Mucosa of rectum (tissue), 2 donors: ENCODE data around the gene GLIPR2.
"Not testable (repeated sequence)": the region's sequence is repeated elsewhere in the genome, so short reads cannot be mapped to it uniquely, and the experiment has no call there.

Experiments used
- H3K27ac ChIP-seq, 2 donors: one replicate each; pipeline ENCODE4 v1.7.0; 2013; ENCODE audit warnings: inconsistent platforms in 2 of 2, low read depth in 2 of 2, low read length in 2 of 2
- H3K27me3 ChIP-seq, 2 donors: one replicate each; pipeline ENCODE4 v1.7.0; 2013; ENCODE audit warnings: low read length in 2 of 2; ENCODE audit not compliant: control insufficient read depth in 2 of 2, insufficient read depth in 2 of 2
- H3K36me3 ChIP-seq, 2 donors: one replicate each; pipeline ENCODE4 v1.7.0; 2013; ENCODE audit warnings: low read length in 2 of 2; ENCODE audit not compliant: control insufficient read depth in 2 of 2, insufficient read depth in 2 of 2
- H3K4me1 ChIP-seq, 2 donors: one replicate each; pipeline ENCODE4 v1.7.0; 2013; ENCODE audit warnings: low read length in 2 of 2, mild to moderate bottlenecking in 1 of 2; ENCODE audit not compliant: control insufficient read depth in 2 of 2, insufficient read depth in 2 of 2
- H3K4me3 ChIP-seq, 2 donors: one replicate each; pipeline ENCODE4 v1.7.0; 2013; ENCODE audit warnings: low read length in 2 of 2
- H3K9ac ChIP-seq, 2 donors: one replicate each; pipeline ENCODE4 v1.7.0; 2013; ENCODE audit warnings: low read length in 2 of 2, low read depth in 1 of 2, mild to moderate bottlenecking in 1 of 2
- H3K9me3 ChIP-seq, 2 donors: one replicate each; pipeline ENCODE4 v1.7.0; 2013; ENCODE audit warnings: low read length in 2 of 2; ENCODE audit not compliant: control insufficient read depth in 2 of 2
- donor health status: healthy.
- donor health status: Normal muscosa, but diverticular disease.

GLIPR2 gene

GRCh38 chr9:36120705-36121104 is 15.8 kb upstream of the GLIPR2 start:
- Histone ChIP-seq H3K4me1 (peaks cover 4 to 14% of the 10 kb centered on the region in 2 donors), H3K27ac (no peak overlapping the region), H3K27me3 (no peaks in the 10 kb centered on the region), H3K9ac (no peak overlapping the region), H3K9me3 (no peaks in the 10 kb centered on the region), H3K4me3 (no peak overlapping the region), H3K36me3 (peaks cover 0 to 8% of the 10 kb centered on the region in 2 donors)

GRCh38 chr9:36121971-36122370 is 14.6 kb upstream of the GLIPR2 start:
- no peak overlapping the region for H3K27ac ChIP-seq
- H3K9me3 ChIP-seq, result no peaks in the 10 kb centered on the region
- peaks cover 0 to 8% of the 10 kb centered on the region in 2 donors for H3K36me3 ChIP-seq
- peaks cover 13 to 23% of the 10 kb centered on the region in 2 donors for H3K4me1 ChIP-seq
- H3K4me3 ChIP-seq, result no peak overlapping the region
- H3K9ac ChIP-seq, result no peak overlapping the region
- H3K27me3 ChIP-seq, result no peaks in the 10 kb centered on the region

- peaks cover 24 to 35% of the 10 kb centered on the region in 2 donors for H3K4me1 ChIP-seq
- no peak overlapping the region for H3K27ac ChIP-seq
- H3K27me3 ChIP-seq, result no peaks in the 10 kb centered on the region
- H3K4me3 ChIP-seq, result no peak overlapping the region
- H3K9me3 ChIP-seq, result no peaks in the 10 kb centered on the region
- H3K9ac ChIP-seq, result no peak overlapping the region
- peaks cover 0 to 8% of the 10 kb centered on the region in 2 donors for H3K36me3 ChIP-seq
Measured at GRCh38 chr9:36123515-36123914, 13.0 kb upstream of the GLIPR2 start.

GRCh38 chr9:36125062-36125855 is 11.3 kb upstream of the GLIPR2 start:
- Histone ChIP-seq H3K27me3 (no peaks in the 10 kb centered on the region), H3K27ac (peak overlapping the region; percentile 82 to 87), H3K9me3 (no peaks in the 10 kb centered on the region), H3K4me3 (no peak overlapping the region), H3K9ac (no peak overlapping the region), H3K4me1 (peaks cover 24 to 32% of the 10 kb centered on the region in 2 donors), H3K36me3 (peaks cover 0 to 6% of the 10 kb centered on the region in 2 donors)

GRCh38 chr9:36126016-36126730 is 10.4 kb upstream of the GLIPR2 start:
- H3K27ac ChIP-seq, result peak overlapping the region; percentile 82 to 87
- H3K9me3 ChIP-seq, result no peaks in the 10 kb centered on the region
- H3K4me3 ChIP-seq, result peak overlapping the region in 1 of 2 donors; percentile 26
- H3K36me3 ChIP-seq, result peaks cover 0 to 6% of the 10 kb centered on the region in 2 donors
- peaks cover 24 to 32% of the 10 kb centered on the region in 2 donors for H3K4me1 ChIP-seq
- H3K9ac ChIP-seq, result peak overlapping the region in 1 of 2 donors; percentile 38
- no peaks in the 10 kb centered on the region for H3K27me3 ChIP-seq

GRCh38 chr9:36127652-36128244 is 8.8 kb upstream of the GLIPR2 start:
- H3K27me3 ChIP-seq, result no peaks in the 10 kb centered on the region
- no peaks in the 10 kb centered on the region for H3K9me3 ChIP-seq
- H3K9ac ChIP-seq, result no peak overlapping the region
- peak overlapping the region; percentile 82 to 87 for H3K27ac ChIP-seq
- H3K36me3 ChIP-seq, result peaks cover 0 to 4% of the 10 kb centered on the region in 2 donors
- no peak overlapping the region for H3K4me3 ChIP-seq
- H3K4me1 ChIP-seq, result peaks cover 24 to 32% of the 10 kb centered on the region in 2 donors

- Histone ChIP-seq H3K4me1 (peaks cover 24 to 32% of the 10 kb centered on the region in 2 donors), H3K9me3 (no peaks in the 10 kb centered on the region), H3K4me3 (no peak overlapping the region), H3K9ac (no peak overlapping the region), H3K27ac (peak overlapping the region; percentile 82 to 87), H3K27me3 (no peaks in the 10 kb centered on the region), H3K36me3 (no peaks in the 10 kb centered on the region)
Measured at GRCh38 chr9:36128349-36128748, 8.2 kb upstream of the GLIPR2 start.

- no peaks in the 10 kb centered on the region for H3K36me3 ChIP-seq
- peaks cover 24 to 32% of the 10 kb centered on the region in 2 donors for H3K4me1 ChIP-seq
- no peaks in the 10 kb centered on the region for H3K9me3 ChIP-seq
- no peak overlapping the region for H3K9ac ChIP-seq
- H3K27me3 ChIP-seq, result no peaks in the 10 kb centered on the region
- H3K27ac ChIP-seq, result no peak overlapping the region
- H3K4me3 ChIP-seq, result no peak overlapping the region
Measured at GRCh38 chr9:36129139-36129538, 7.4 kb upstream of the GLIPR2 start.

GRCh38 chr9:36131666-36132065 is 4.9 kb upstream of the GLIPR2 start:
- not testable (repeated sequence) for H3K27ac ChIP-seq, H3K4me3 ChIP-seq, H3K27me3 ChIP-seq, H3K9ac ChIP-seq, H3K9me3 ChIP-seq, H3K36me3 ChIP-seq
- peaks cover 15 to 19% of the 10 kb centered on the region in 2 donors for H3K4me1 ChIP-seq

GRCh38 chr9:36132086-36132485 is 4.4 kb upstream of the GLIPR2 start:
- H3K27me3 ChIP-seq, result no peaks in the 10 kb centered on the region
- H3K4me3 ChIP-seq, result no peak overlapping the region
- H3K4me1 ChIP-seq, result peaks cover 13 to 16% of the 10 kb centered on the region in 2 donors
- no peaks in the 10 kb centered on the region for H3K36me3 ChIP-seq
- H3K9me3 ChIP-seq, result no peaks in the 10 kb centered on the region
- H3K27ac ChIP-seq, result no peak overlapping the region
- no peak overlapping the region for H3K9ac ChIP-seq
